Bone marrow (tissue), 2 donors: ENCODE data around the gene PPFIBP1.
"Not testable (repeated sequence)": the region's sequence is repeated elsewhere in the genome, so short reads cannot be mapped to it uniquely, and the experiment has no call there.

ENCODE experiments used
- DNase-seq, 2 donors: peaks; one replicate each; lab custom pipeline; 2025; lab: John Stamatoyannopoulos, UW

Gene PPFIBP1

GRCh38 chr12:27566626-27567025, 42.6 kb downstream of the PPFIBP1 start:
- DNase-seq, result no peak

- DNase-seq, result no peak
These were observed 47.5 kb downstream of the PPFIBP1 start for GRCh38 chr12:27571463-27571862.

- DNase-seq, result no peak
These were observed 48.7 kb downstream of the PPFIBP1 start for GRCh38 chr12:27572486-27573255.

GRCh38 chr12:27573972-27574371, 50.0 kb downstream of the PPFIBP1 start:
- DNase-seq, result peak in 1 of 2 donors; percentile 48

GRCh38 chr12:27575090-27575761, 51.2 kb downstream of the PPFIBP1 start:
- DNase-seq, result no peak

GRCh38 chr12:27575762-27576118, 51.7 kb downstream of the PPFIBP1 start:
- DNase-seq, result peak in 1 of 2 donors; percentile 25

- no peak for DNase-seq
These were observed 52.8 kb downstream of the PPFIBP1 start for GRCh38 chr12:27576667-27577347.

GRCh38 chr12:27577688-27578087, 53.7 kb downstream of the PPFIBP1 start:
- no peak for DNase-seq

- DNase-seq, result no peak
These were observed 54.8 kb downstream of the PPFIBP1 start for GRCh38 chr12:27578689-27579372.

- no peak for DNase-seq
These were observed 56.7 kb downstream of the PPFIBP1 start for GRCh38 chr12:27580561-27581330.

GRCh38 chr12:27581331-27581671, 57.3 kb downstream of the PPFIBP1 start:
- DNase-seq, result not testable (repeated sequence)

- DNase-seq, result not testable (repeated sequence)
These were observed 57.8 kb downstream of the PPFIBP1 start for GRCh38 chr12:27581833-27582232.

GRCh38 chr12:27582445-27582844, 58.4 kb downstream of the PPFIBP1 start:
- not testable (repeated sequence) for DNase-seq

GRCh38 chr12:27583057-27583797, 59.2 kb downstream of the PPFIBP1 start:
- DNase-seq, result no peak

- no peak for DNase-seq
These were observed 60.0 kb downstream of the PPFIBP1 start for GRCh38 chr12:27583981-27584380.

GRCh38 chr12:27585739-27586265, 61.8 kb downstream of the PPFIBP1 start:
- no peak for DNase-seq

GRCh38 chr12:27588075-27588730, 64.2 kb downstream of the PPFIBP1 start:
- DNase-seq, result not testable (repeated sequence)

- no peak for DNase-seq
These were observed 64.8 kb downstream of the PPFIBP1 start for GRCh38 chr12:27588776-27589175.

GRCh38 chr12:27589419-27589818, 65.4 kb downstream of the PPFIBP1 start:
- DNase-seq, result no peak

- not testable (repeated sequence) for DNase-seq
These were observed 67.7 kb downstream of the PPFIBP1 start for GRCh38 chr12:27591698-27592097.
